ENCODE measurements around the gene USP6NL. TPM values are rescaled to one million over a fixed set of nuclear protein-coding genes. Genes with fewer than 3 reads are reported as not detected.
"Not testable (repeated sequence)": the region's sequence is repeated elsewhere in the genome, so short reads cannot be mapped to it uniquely, and the experiment has no call there.

The USP6NL gene
- total and polyA plus RNA-seq, 5 experiments from 2014 or later = 2.3 to 7.9 (median 5.4) TPM

GRCh38 chr10:11501600-11501999, 109.8 kb downstream of the USP6NL start:
- Mint-ChIP-seq H3K27me3 (no peaks in the 10 kb centered on the region), H3K27ac (no peak overlapping the region), H3K4me3 (no peak overlapping the region), H3K36me3 (peaks cover 0 to 17% (median 8%) of the 10 kb centered on the region in 3 donors), H3K4me1 (peaks cover 0 to 2% (median under 1%) of the 10 kb centered on the region in 4 donors), H3K9me3 (no peaks in the 10 kb centered on the region)
- DNase-seq (no peak), ATAC-seq (no peak)
- POLR2A ChIA-PET = interaction anchor here (0.8 kb wide), 1 partner anchor 11 kb away, joined by 3 read pairs; no protein-coding TSS in a partner anchor

GRCh38 chr10:11499425-11500071, 111.9 kb downstream of the USP6NL start:
- POLR2A ChIA-PET = no interaction called here
- H3K36me3 Mint-ChIP-seq = peaks cover 0 to 19% (median 12%) of the 10 kb centered on the region in 3 donors
- no peak for ATAC-seq
- peak overlapping the region in 1 of 10 donors; percentile 20 for H3K27ac Mint-ChIP-seq
- no peaks in the 10 kb centered on the region for H3K27me3 Mint-ChIP-seq
- H3K4me3 Mint-ChIP-seq = no peak overlapping the region
- peaks cover 0 to 2% (median 0%) of the 10 kb centered on the region in 4 donors for H3K4me1 Mint-ChIP-seq
- no peaks in the 10 kb centered on the region for H3K9me3 Mint-ChIP-seq
- no peak for DNase-seq

GRCh38 chr10:11498399-11498798, 113.1 kb downstream of the USP6NL start:
- H3K36me3 Mint-ChIP-seq = peaks cover 6 to 30% (median 20%) of the 10 kb centered on the region in 3 donors
- peaks cover 0 to 6% (median 0%) of the 10 kb centered on the region in 4 donors for H3K4me1 Mint-ChIP-seq
- no peaks in the 10 kb centered on the region for H3K27me3 Mint-ChIP-seq
- no peaks in the 10 kb centered on the region for H3K9me3 Mint-ChIP-seq
- no peak for ATAC-seq
- POLR2A ChIA-PET = no interaction called here
- H3K4me3 Mint-ChIP-seq = no peak overlapping the region
- H3K27ac Mint-ChIP-seq = no peak overlapping the region
- no peak for DNase-seq

- H3K4me1 Mint-ChIP-seq, DNase-seq, H3K27ac Mint-ChIP-seq, H3K4me3 Mint-ChIP-seq, H3K9me3 Mint-ChIP-seq, POLR2A ChIA-PET, ATAC-seq, H3K27me3 Mint-ChIP-seq: not testable (repeated sequence)
- peaks cover 12 to 52% (median 29%) of the 10 kb centered on the region in 3 donors for H3K36me3 Mint-ChIP-seq
Measured at GRCh38 chr10:11494923-11495322, 116.5 kb downstream of the USP6NL start.

GRCh38 chr10:11493646-11494045, 117.8 kb downstream of the USP6NL start:
- no peaks in the 10 kb centered on the region for H3K9me3 Mint-ChIP-seq
- no peak overlapping the region for H3K4me3 Mint-ChIP-seq
- DNase-seq (no peak), ATAC-seq (no peak)
- no peaks in the 10 kb centered on the region for H3K27me3 Mint-ChIP-seq
- POLR2A ChIA-PET = no interaction called here
- peaks cover 12 to 44% (median 20%) of the 10 kb centered on the region in 3 donors for H3K36me3 Mint-ChIP-seq
- H3K27ac Mint-ChIP-seq = peak overlapping the region in 1 of 10 donors; percentile 20
- H3K4me1 Mint-ChIP-seq = peaks cover 0 to 4% (median 0%) of the 10 kb centered on the region in 4 donors

- H3K27me3 Mint-ChIP-seq = no peaks in the 10 kb centered on the region
- POLR2A ChIA-PET = interaction anchor here (0.6 kb wide), 1 partner anchor 10 kb away, joined by 3 read pairs; no protein-coding TSS in a partner anchor
Measured at GRCh38 chr10:11491087-11491486, 120.4 kb downstream of the USP6NL start.

GRCh38 chr10:11489591-11489990, 121.9 kb downstream of the USP6NL start:
- H3K4me3 Mint-ChIP-seq = no peak overlapping the region
- H3K9me3 Mint-ChIP-seq = no peaks in the 10 kb centered on the region
- H3K27ac Mint-ChIP-seq = peak overlapping the region in 1 of 10 donors; percentile 16
- peaks cover 12 to 51% (median 20%) of the 10 kb centered on the region in 3 donors for H3K36me3 Mint-ChIP-seq
- no peak for ATAC-seq
- POLR2A ChIA-PET = no interaction called here
- no peak for DNase-seq
- no peaks in the 10 kb centered on the region for H3K27me3 Mint-ChIP-seq
- peaks cover 0 to 4% (median 0%) of the 10 kb centered on the region in 4 donors for H3K4me1 Mint-ChIP-seq

More at GRCh38 chr10:11491087-11491486, 120.4 kb downstream of the USP6NL start:
- peaks cover 12 to 49% (median 20%) of the 10 kb centered on the region in 3 donors for H3K36me3 Mint-ChIP-seq
- H3K27ac Mint-ChIP-seq = no peak overlapping the region
- H3K4me1 Mint-ChIP-seq = peaks cover 0 to 4% (median 0%) of the 10 kb centered on the region in 4 donors
- H3K4me3 Mint-ChIP-seq = no peak overlapping the region
- H3K9me3 Mint-ChIP-seq = no peaks in the 10 kb centered on the region
- DNase-seq = no peak
- ATAC-seq = no peak

- ATAC-seq (no peak), DNase-seq (no peak)
- no peak overlapping the region for H3K4me3 Mint-ChIP-seq
- H3K36me3 Mint-ChIP-seq = peaks cover 12 to 45% (median 16%) of the 10 kb centered on the region in 3 donors
- no peak overlapping the region for H3K27ac Mint-ChIP-seq
- no peaks in the 10 kb centered on the region for H3K27me3 Mint-ChIP-seq
- peaks cover 0 to 6% (median under 1%) of the 10 kb centered on the region in 4 donors for H3K4me1 Mint-ChIP-seq
- no peaks in the 10 kb centered on the region for H3K9me3 Mint-ChIP-seq
- POLR2A ChIA-PET = no interaction called here
Measured at GRCh38 chr10:11488126-11488525, 123.3 kb downstream of the USP6NL start.

GRCh38 chr10:11483201-11484148, 128.0 kb downstream of the USP6NL start:
- H3K36me3 Mint-ChIP-seq = peaks cover 10 to 27% (median 19%) of the 10 kb centered on the region in 3 donors
- peak overlapping the region in 1 of 10 donors; percentile 45 for H3K27ac Mint-ChIP-seq

GRCh38 chr10:11482306-11482705, 129.1 kb downstream of the USP6NL start:
- Mint-ChIP-seq H3K27me3 (no peaks in the 10 kb centered on the region), H3K4me3 (no peak overlapping the region)
- no peak for ATAC-seq

More at GRCh38 chr10:11483201-11484148, 128.0 kb downstream of the USP6NL start:
- POLR2A ChIA-PET = interaction anchor here (0.6 kb wide), 1 partner anchor 114 kb away, joined by 3 read pairs; no protein-coding TSS in a partner anchor
- Mint-ChIP-seq H3K27me3 (no peaks in the 10 kb centered on the region), H3K4me3 (no peak overlapping the region), H3K9me3 (no peaks in the 10 kb centered on the region), H3K4me1 (peaks cover 9 to 26% (median 20%) of the 10 kb centered on the region in 4 donors)
- ATAC-seq (no peak), DNase-seq (no peak)

GRCh38 chr10:11480687-11481086, 130.8 kb downstream of the USP6NL start:
- DNase-seq = no peak
- Mint-ChIP-seq H3K4me3 (peak overlapping the region in 5 of 10 donors; percentile 4 to 28 (median 24)), H3K9me3 (no peaks in the 10 kb centered on the region), H3K4me1 (peaks cover 9 to 26% (median 20%) of the 10 kb centered on the region in 4 donors), H3K27me3 (no peaks in the 10 kb centered on the region), H3K36me3 (peaks cover 10 to 30% (median 19%) of the 10 kb centered on the region in 3 donors), H3K27ac (peak overlapping the region in 5 of 10 donors; percentile 1 to 76 (median 16))
- ATAC-seq = no peak
- POLR2A ChIA-PET = no interaction called here

More at GRCh38 chr10:11482306-11482705, 129.1 kb downstream of the USP6NL start:
- Mint-ChIP-seq H3K36me3 (peaks cover 10 to 28% (median 19%) of the 10 kb centered on the region in 3 donors), H3K4me1 (peaks cover 9 to 26% (median 20%) of the 10 kb centered on the region in 4 donors), H3K27ac (no peak overlapping the region), H3K9me3 (no peaks in the 10 kb centered on the region)
- POLR2A ChIA-PET = interaction anchor here (1.1 kb wide), 1 partner anchor 156 kb away, joined by 3 read pairs; no protein-coding TSS in a partner anchor
- no peak for DNase-seq

GRCh38 chr10:11479300-11479699, 132.2 kb downstream of the USP6NL start:
- Mint-ChIP-seq H3K4me3 (peak overlapping the region in 4 of 10 donors; percentile 7 to 47 (median 32)), H3K9me3 (no peaks in the 10 kb centered on the region), H3K4me1 (peaks cover 9 to 26% (median 20%) of the 10 kb centered on the region in 4 donors), H3K27ac (peak overlapping the region in 8 of 10 donors; percentile 0 to 83 (median 21)), H3K27me3 (no peaks in the 10 kb centered on the region), H3K36me3 (peaks cover 7 to 23% (median 13%) of the 10 kb centered on the region in 3 donors)
- peak; percentile 47 to 65 for ATAC-seq
- POLR2A ChIA-PET = interaction anchor here (0.6 kb wide), 1 partner anchor 361 kb away, joined by 3 read pairs; no protein-coding TSS in a partner anchor
- DNase-seq = peak in 3 of 10 donors; percentile 4 to 26 (median 7)
